IMR-90 (cell line): ENCODE measurements around the gene PLEK2. TPM values are rescaled to one million over a fixed set of nuclear protein-coding genes. Genes with fewer than 3 reads are reported as not detected.

Source experiments
- ATAC-seq: fragments of 200-7000 bp; cut with Tn5 transposase; 2 replicates; pipeline ENCODE4 v1.9.1; 2020; ENCODE audit warnings: low read depth, mild to moderate bottlenecking, moderate library complexity
- BruUV-seq: library from RNA; stranded (reverse); fragments of 400-500 nt; replicated peaks from 2 replicates; lab custom pipeline; 2021; lab: Mats Ljungman, UMichigan
- CTCF ChIA-PET: fragments of 300-600 bp; formaldehyde crosslinking; extraction: SDS; loops from one replicate; lab custom pipeline; 2021; ENCODE audit warnings: antibody characterized with exemption; lab: Yijun Ruan, JAX
- POLR2A ChIA-PET: fragments of 300-600 bp; sonication (Branson Sonifier 250); formaldehyde crosslinking; loops from one replicate; lab custom pipeline; 2022; ENCODE audit warnings: antibody characterized with exemption; ENCODE audit not compliant: unreplicated experiment; lab: Charles Lee
- DNase-seq: peaks from one replicate; pipeline ENCODE4 v3.0.0; 2013
- H2AFZ ChIP-seq: replicated peaks from 2 replicates; pipeline ENCODE3; 2013; ENCODE audit warnings: low read length, mild to moderate bottlenecking; ENCODE audit not compliant: poor library complexity
- H2AK5ac ChIP-seq: 2 replicates; pipeline ENCODE4 v1.6.1; 2013; ENCODE audit warnings: low read depth, low read length, inconsistent platforms
- H2AK9ac ChIP-seq: replicated peaks from 2 replicates; pipeline ENCODE3; 2013; ENCODE audit warnings: mild to moderate bottlenecking, low read depth, low read length, moderate library complexity; ENCODE audit not compliant: poor library complexity
- H2BK120ac ChIP-seq: 2 replicates; pipeline ENCODE4 v1.6.1; 2013; ENCODE audit warnings: low read depth, low read length, inconsistent platforms
- H2BK15ac ChIP-seq: 3 replicates; pipeline ENCODE4 v1.6.1; 2013; ENCODE audit warnings: low read depth, low read length, inconsistent platforms
- H2BK20ac ChIP-seq: 2 replicates; pipeline ENCODE4 v1.6.1; 2013; ENCODE audit warnings: low read depth, mild to moderate bottlenecking, inconsistent platforms, low read length, moderate library complexity
- H2BK5ac ChIP-seq: 2 replicates; pipeline ENCODE4 v1.6.1; 2013; ENCODE audit warnings: mild to moderate bottlenecking, low read depth, low read length, inconsistent platforms; ENCODE audit not compliant: poor library complexity, severe bottlenecking
- H3K14ac ChIP-seq: replicated peaks from 2 replicates; pipeline ENCODE4 v1.6.1; 2013; ENCODE audit warnings: low read depth, low read length, inconsistent platforms
- H3K18ac ChIP-seq: 2 replicates; pipeline ENCODE4 v1.6.1; 2013; ENCODE audit warnings: low read depth, low read length, control low read depth
- H3K23ac ChIP-seq: 2 replicates; pipeline ENCODE4 v1.6.1; 2013; ENCODE audit warnings: low read depth, low read length, inconsistent platforms
- H3K27ac ChIP-seq: 2 replicates; pipeline ENCODE4 v1.5.1; 2013; ENCODE audit warnings: mild to moderate bottlenecking, control low read depth, low read length; ENCODE audit not compliant: insufficient read depth
- H3K27me3 ChIP-seq: 2 replicates; pipeline ENCODE4 v1.6.1; 2013; ENCODE audit warnings: low read length; ENCODE audit not compliant: control insufficient read depth, insufficient read depth
- H3K36me3 ChIP-seq: 2 replicates; pipeline ENCODE4 v1.6.1; 2013; ENCODE audit warnings: low read length, mixed read lengths; ENCODE audit not compliant: control insufficient read depth, insufficient read depth
- H3K4ac ChIP-seq: 2 replicates; pipeline ENCODE4 v1.6.1; 2013; ENCODE audit warnings: low read depth, low read length, inconsistent platforms
- H3K4me1 ChIP-seq: 2 replicates; pipeline ENCODE4 v1.6.1; 2013; ENCODE audit warnings: low read length, mixed read lengths; ENCODE audit not compliant: control insufficient read depth, insufficient read depth
- H3K4me2 ChIP-seq: 2 replicates; pipeline ENCODE4 v1.6.1; 2013; ENCODE audit warnings: low read depth, mild to moderate bottlenecking, control low read depth, low read length, moderate library complexity
- H3K4me3 ChIP-seq: 2 replicates; pipeline ENCODE4 v1.5.1; 2013; ENCODE audit warnings: low read depth, mild to moderate bottlenecking, control low read depth, low read length, moderate library complexity; ENCODE audit not compliant: insufficient read depth
- H3K56ac ChIP-seq: 2 replicates; pipeline ENCODE4 v1.6.1; 2013; ENCODE audit warnings: low read length, inconsistent platforms; ENCODE audit not compliant: insufficient read depth; ENCODE audit errors: extremely low read depth
- H3K79me1 ChIP-seq, 2 experiments: 2 replicates each; pipeline ENCODE4 v1.6.1; 2013; ENCODE audit warnings: low read length in 2 of 2, inconsistent platforms in 1 of 2, low read depth in 1 of 2
- H3K9ac ChIP-seq: 2 replicates; pipeline ENCODE4 v1.6.1; 2013; ENCODE audit warnings: low read depth, low read length, control low read depth
- H3K9me1 ChIP-seq: 2 replicates; pipeline ENCODE4 v1.6.1; 2013; ENCODE audit warnings: low read length, inconsistent platforms; ENCODE audit not compliant: insufficient read depth
- H3K9me3 ChIP-seq: 2 replicates; pipeline ENCODE4 v1.6.1; 2013; ENCODE audit warnings: low read length; ENCODE audit not compliant: control insufficient read depth, insufficient read depth
- H4K20me1 ChIP-seq: 2 replicates; pipeline ENCODE4 v1.6.1; 2013; ENCODE audit warnings: low read length, inconsistent platforms; ENCODE audit not compliant: insufficient read depth
- H4K5ac ChIP-seq: 2 replicates; pipeline ENCODE4 v1.6.1; 2013; ENCODE audit warnings: mild to moderate bottlenecking, low read depth, low read length, control low read depth
- H4K8ac ChIP-seq, 2 experiments: 2 replicates each; pipeline ENCODE4 v1.6.1; 2013; ENCODE audit warnings: low read depth in 2 of 2, low read length in 2 of 2, control low read depth in 1 of 2, inconsistent platforms in 1 of 2
- H4K91ac ChIP-seq: 2 replicates; pipeline ENCODE4 v1.6.1; 2013; ENCODE audit warnings: low read depth, low read length, inconsistent platforms; ENCODE audit not compliant: insufficient read depth
- CEBPB ChIP-seq: IDR thresholded peaks from 2 replicates; pipeline ENCODE4 v1.6.1; 2012; ENCODE audit warnings: low read depth, low read length, improper control_type of control experiment
- CTCF ChIP-seq: conservative IDR thresholded peaks from 2 replicates; pipeline ENCODE4 v1.5.1; 2012; ENCODE audit warnings: mild to moderate bottlenecking, low read depth, low read length, improper control_type of control experiment
- ELK1 ChIP-seq: fragments of 150-350 bp; IDR thresholded peaks from 2 replicates; pipeline ENCODE4 v1.6.1; 2016; ENCODE audit warnings: low read depth, mild to moderate bottlenecking, low read length, moderate library complexity, borderline replicate concordance
- MAFK ChIP-seq: IDR thresholded peaks from 2 replicates; pipeline ENCODE4 v1.6.1; 2012; ENCODE audit warnings: low read depth, low read length, improper control_type of control experiment
- MAZ ChIP-seq: IDR thresholded peaks from 2 replicates; pipeline ENCODE4 v1.6.1; 2012; ENCODE audit warnings: low read depth, mild to moderate bottlenecking, low read length, improper control_type of control experiment, moderate library complexity, borderline replicate concordance
- MXI1 ChIP-seq: IDR thresholded peaks from 2 replicates; pipeline ENCODE4 v1.6.1; 2012; ENCODE audit warnings: low read depth, mild to moderate bottlenecking, low read length, moderate library complexity, borderline replicate concordance
- POLR2A ChIP-seq: IDR thresholded peaks from 2 replicates; pipeline ENCODE4 v1.6.1; 2012; ENCODE audit warnings: mild to moderate bottlenecking, low read depth, low read length
- RAD21 ChIP-seq: IDR thresholded peaks from 2 replicates; pipeline ENCODE4 v1.6.1; 2012; ENCODE audit warnings: low read length, improper control_type of control experiment
- RFX5 ChIP-seq: IDR thresholded peaks from 2 replicates; pipeline ENCODE4 v1.8.0; 2012; ENCODE audit warnings: low read depth, mild to moderate bottlenecking, low read length, moderate library complexity
- SMC3 ChIP-seq: fragments of 150-350 bp; IDR thresholded peaks from 2 replicates; pipeline ENCODE4 v1.6.1; 2016; ENCODE audit warnings: low read depth, mild to moderate bottlenecking, antibody characterized with exemption, low read length, moderate library complexity
- WGBS, 2 experiments: methylation state at CpG; one replicate each; pipeline versions ENCODE4 v1.1.5 to v1.1.7; 2013; ENCODE audit warnings: missing lambda C conversion rate in 2 of 2; ENCODE audit not compliant: insufficient read length in 1 of 2; ENCODE audit errors: extremely low coverage in 2 of 2; 5-methylcytosine and 5-hydroxymethylcytosine counted together
- dilution Hi-C: fragments of 300-500 bp; cut with HindIII; formaldehyde crosslinking; loops from one replicate; pipeline ENCODE4 v1.14.3; 2018; ENCODE audit warnings: low sequenced_read_pairs; ENCODE audit not compliant: unreplicated experiment
- in situ Hi-C: fragments of 300-500 bp; cut with MboI; formaldehyde crosslinking; loops from 3 replicates; pipeline ENCODE4 v1.14.3; 2019; ENCODE audit warnings: low sequenced_read_pairs, inconsistent platforms, mixed read lengths
- intact Hi-C: fragments of 100-400 bp; cut with micrococcal nuclease; formaldehyde crosslinking; loops from 2 replicates; pipeline ENCODE4 v1.10.0; 2022
- polyA plus RNA-seq, 3 experiments: library from polyadenylated mRNA; depleted of rRNA; stranded (reverse); fragments of >200 nt; gene quantifications; 2 replicates each; pipeline ENCODE4 v1.2.3, GENCODE V29; 2012; ENCODE audit warnings: low replicate concordance in 1 of 3
- total RNA-seq: library from RNA; depleted of rRNA; stranded (reverse); fragments of >200 nt; gene quantifications from 2 replicates; pipeline ENCODE4 v1.2.3, GENCODE V29; 2012
- TF ChIP-seq, protein P1 (sequence below): fragments of 150-350 bp; IDR thresholded peaks from 2 replicates; pipeline ENCODE4 v1.6.1; 2017; ENCODE audit warnings: mild to moderate bottlenecking, antibody characterized with exemption, low read length, low read depth

Gene PLEK2
- total and polyA plus RNA-seq, 2 of the 4 experiments (the other 2 are of a cell fraction): 1.7 to 2.5 TPM

GRCh38 chr14:67441672-67442071, 29.7 kb upstream of the PLEK2 start:
- intact Hi-C loops: no loop called here
- no peaks in the 10 kb centered on the region for H3K9me3 ChIP-seq
- H3K14ac ChIP-seq: no peak overlapping the region
- H4K20me1 ChIP-seq: no peaks in the 10 kb centered on the region
- no peak overlapping the region for H4K91ac ChIP-seq
- no peak overlapping the region for H3K27ac ChIP-seq
- peaks cover 43% of the 10 kb centered on the region for H3K27me3 ChIP-seq
- no peaks in the 10 kb centered on the region for H3K9me1 ChIP-seq
- WGBS, 2 experiments: 80% methylated on average over 4 of the region's 8 CpGs; no CpG with 5 or more reads in 1 of the 2 experiments
- ATAC-seq (no peak), DNase-seq (no peak)
- no peak overlapping the region for H2AK5ac ChIP-seq
- peak overlapping the region; percentile 41 for H2AFZ ChIP-seq
- H3K4me2 ChIP-seq: no peak overlapping the region
- BruUV-seq: no TSS peak
- no peak overlapping the region for H3K23ac ChIP-seq
- in situ Hi-C loops: loop anchor here (10.0 to 25.0 kb wide), 2 partner anchors 113 to 271 kb away; partner anchors contain the start of gene RDH12
- ChIA-PET POLR2A (no interaction called here), CTCF (no interaction called here)
- H3K56ac ChIP-seq: no peak overlapping the region
- no peak overlapping the region for H3K4ac ChIP-seq
- no peak overlapping the region for H4K5ac ChIP-seq
- no peak overlapping the region for H2AK9ac ChIP-seq
- no peak for TF ChIP-seq POLR2A
- TF ChIP-seq, protein P1, sequence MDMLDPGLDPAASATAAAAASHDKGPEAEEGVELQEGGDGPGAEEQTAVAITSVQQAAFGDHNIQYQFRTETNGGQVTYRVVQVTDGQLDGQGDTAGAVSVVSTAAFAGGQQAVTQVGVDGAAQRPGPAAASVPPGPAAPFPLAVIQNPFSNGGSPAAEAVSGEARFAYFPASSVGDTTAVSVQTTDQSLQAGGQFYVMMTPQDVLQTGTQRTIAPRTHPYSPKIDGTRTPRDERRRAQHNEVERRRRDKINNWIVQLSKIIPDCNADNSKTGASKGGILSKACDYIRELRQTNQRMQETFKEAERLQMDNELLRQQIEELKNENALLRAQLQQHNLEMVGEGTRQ: no peak
- no peak for TF ChIP-seq RFX5
- TF ChIP-seq RAD21: no peak
- TF ChIP-seq ELK1: no peak
- no peak for TF ChIP-seq MXI1
- TF ChIP-seq SMC3: no peak
- no peak for TF ChIP-seq MAZ
- TF ChIP-seq CEBPB: no peak
- no peak for TF ChIP-seq CTCF
- TF ChIP-seq MAFK: no peak
- no peaks in the 10 kb centered on the region for H3K36me3 ChIP-seq
- no peak overlapping the region for H2BK15ac ChIP-seq
- no peak overlapping the region for H3K4me3 ChIP-seq
- H2BK5ac ChIP-seq: no peak overlapping the region
- H3K9ac ChIP-seq: no peak overlapping the region
- no peaks in the 10 kb centered on the region for H3K4me1 ChIP-seq
- no peak overlapping the region for H3K18ac ChIP-seq
- H3K79me1 ChIP-seq: no peaks in the 10 kb centered on the region
- H2BK20ac ChIP-seq: no peak overlapping the region
- H4K8ac ChIP-seq: no peak overlapping the region
- no peak overlapping the region for H2BK120ac ChIP-seq
- dilution Hi-C loops: no loop called here
